ENCODE data around the gene SEMA5A.

DNA sequence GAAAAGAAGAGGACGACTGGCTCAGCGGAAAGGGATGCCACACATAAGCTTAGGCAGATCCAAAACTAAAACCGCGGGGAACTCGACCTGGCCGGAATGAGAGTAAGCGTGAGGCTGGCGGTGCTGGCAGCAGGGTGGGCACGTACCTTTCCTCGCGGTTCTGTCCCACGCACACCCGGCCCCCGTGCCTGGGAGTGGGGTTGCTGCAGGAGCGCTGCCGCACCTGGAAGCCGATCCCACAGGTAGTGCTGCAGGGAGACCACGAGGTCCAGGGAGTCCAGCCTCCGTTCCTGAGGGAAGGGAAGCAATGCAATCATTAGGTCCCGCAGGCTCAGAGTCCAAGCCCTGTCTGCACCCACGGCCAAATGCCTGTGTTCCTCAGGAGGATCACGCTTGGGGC, 427.0 kb downstream of the SEMA5A start:
- TF ChIP-seq, protein P1, sequence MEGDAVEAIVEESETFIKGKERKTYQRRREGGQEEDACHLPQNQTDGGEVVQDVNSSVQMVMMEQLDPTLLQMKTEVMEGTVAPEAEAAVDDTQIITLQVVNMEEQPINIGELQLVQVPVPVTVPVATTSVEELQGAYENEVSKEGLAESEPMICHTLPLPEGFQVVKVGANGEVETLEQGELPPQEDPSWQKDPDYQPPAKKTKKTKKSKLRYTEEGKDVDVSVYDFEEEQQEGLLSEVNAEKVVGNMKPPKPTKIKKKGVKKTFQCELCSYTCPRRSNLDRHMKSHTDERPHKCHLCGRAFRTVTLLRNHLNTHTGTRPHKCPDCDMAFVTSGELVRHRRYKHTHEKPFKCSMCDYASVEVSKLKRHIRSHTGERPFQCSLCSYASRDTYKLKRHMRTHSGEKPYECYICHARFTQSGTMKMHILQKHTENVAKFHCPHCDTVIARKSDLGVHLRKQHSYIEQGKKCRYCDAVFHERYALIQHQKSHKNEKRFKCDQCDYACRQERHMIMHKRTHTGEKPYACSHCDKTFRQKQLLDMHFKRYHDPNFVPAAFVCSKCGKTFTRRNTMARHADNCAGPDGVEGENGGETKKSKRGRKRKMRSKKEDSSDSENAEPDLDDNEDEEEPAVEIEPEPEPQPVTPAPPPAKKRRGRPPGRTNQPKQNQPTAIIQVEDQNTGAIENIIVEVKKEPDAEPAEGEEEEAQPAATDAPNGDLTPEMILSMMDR (IDR thresholded peaks at IDR 0.05): no peak
- no peak for TF ChIP-seq POLR2AphosphoS5 (IDR thresholded peaks at IDR 0.05)
- TF ChIP-seq POLR2A (IDR thresholded peaks at IDR 0.05): no peak
- TF ChIP-seq EP300 (IDR thresholded peaks at IDR 0.05; ENCODE audit: low read depth): no peak
